H7 (cell line): ENCODE results near the gene LYZL4. TPM values are rescaled to one million over a fixed set of nuclear protein-coding genes. Genes with fewer than 3 reads are reported as not detected.

Experiments used
- DNase-seq: peaks from one replicate; pipeline ENCODE4 v3.0.0; 2012
- H3K27me3 ChIP-seq: 2 replicates; pipeline ENCODE4 v1.6.0; 2011; ENCODE audit warnings: mild to moderate bottlenecking, low read length; ENCODE audit not compliant: control insufficient read depth, insufficient read depth
- H3K36me3 ChIP-seq: replicated peaks from 2 replicates; pipeline ENCODE4 v1.5.1; 2011; ENCODE audit warnings: low read length; ENCODE audit not compliant: control insufficient read depth, insufficient read depth
- H3K4me3 ChIP-seq: 2 replicates; pipeline ENCODE4 v1.5.1; 2011; ENCODE audit warnings: low read depth, mild to moderate bottlenecking, control low read depth, low read length, moderate library complexity; ENCODE audit not compliant: insufficient read depth
- total RNA-seq: library from RNA; depleted of rRNA; stranded (reverse); fragments of >200 nt; shearing (Covaris generic); gene quantifications from 2 replicates; pipeline ENCODE4 v1.2.3, GENCODE V29; 2014; rRNA removed

Gene LYZL4
- not detected in 2 replicates for total RNA-seq

DNA sequence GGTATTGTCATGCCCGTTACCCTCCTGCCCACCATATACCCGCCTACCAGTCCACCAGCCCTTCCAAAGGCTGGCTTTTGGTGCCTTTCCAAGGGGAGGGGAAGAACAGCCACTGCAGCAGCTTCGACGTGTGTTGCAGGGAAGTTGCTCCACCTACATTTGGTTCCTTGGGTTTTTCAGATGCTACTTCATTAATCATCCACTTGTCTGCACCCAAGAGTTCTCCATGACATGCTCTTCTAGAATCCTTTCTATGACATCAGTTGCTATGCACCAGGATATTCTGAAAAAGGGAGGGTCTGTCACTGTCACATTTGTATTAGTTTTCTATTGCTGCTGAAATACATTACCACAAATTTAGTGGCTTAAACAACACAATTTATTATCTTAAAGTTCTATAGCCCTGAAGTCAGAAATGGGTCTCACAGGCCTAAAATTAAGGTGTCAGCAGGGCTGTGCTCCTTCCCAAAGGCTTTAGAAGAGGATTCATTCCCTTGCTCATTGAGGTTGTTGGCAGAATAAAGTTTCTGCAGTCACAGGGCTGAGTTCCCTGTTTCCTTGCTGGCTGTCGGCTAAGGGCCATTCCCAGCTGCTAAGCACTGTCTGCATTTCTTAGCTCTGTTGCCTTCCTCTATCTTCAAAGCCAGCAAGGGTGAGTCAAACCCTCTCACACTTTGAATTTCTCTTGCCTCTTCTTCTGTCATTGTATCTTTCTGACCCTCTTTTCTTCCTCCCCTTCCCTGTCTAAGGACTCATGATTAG is at the start of gene LYZL4:
Gene LYZL4, minus strand, starts transcription at position 241 of the 762 bp plus-strand sequence. CDS start 3,359 bp downstream, outside the sequence.
- H3K36me3 ChIP-seq = no peaks in the 10 kb centered on the region
- no peak for DNase-seq
- no peak within 1 kb of the TSS for H3K4me3 ChIP-seq
- H3K27me3 ChIP-seq = no peaks in the 10 kb centered on the region

- Histone ChIP-seq H3K36me3 (no peaks in the 10 kb centered on the region), H3K4me3 (no peak overlapping the region), H3K27me3 (no peaks in the 10 kb centered on the region)
- DNase-seq = no peak
Observed at GRCh38 chr3:42459151-42459550, 48.7 kb upstream of the LYZL4 start.

GRCh38 chr3:42456211-42456610 is 45.8 kb upstream of the LYZL4 start:
- DNase-seq = no peak
- Histone ChIP-seq H3K27me3 (no peaks in the 10 kb centered on the region), H3K4me3 (no peak overlapping the region), H3K36me3 (no peaks in the 10 kb centered on the region)

DNA sequence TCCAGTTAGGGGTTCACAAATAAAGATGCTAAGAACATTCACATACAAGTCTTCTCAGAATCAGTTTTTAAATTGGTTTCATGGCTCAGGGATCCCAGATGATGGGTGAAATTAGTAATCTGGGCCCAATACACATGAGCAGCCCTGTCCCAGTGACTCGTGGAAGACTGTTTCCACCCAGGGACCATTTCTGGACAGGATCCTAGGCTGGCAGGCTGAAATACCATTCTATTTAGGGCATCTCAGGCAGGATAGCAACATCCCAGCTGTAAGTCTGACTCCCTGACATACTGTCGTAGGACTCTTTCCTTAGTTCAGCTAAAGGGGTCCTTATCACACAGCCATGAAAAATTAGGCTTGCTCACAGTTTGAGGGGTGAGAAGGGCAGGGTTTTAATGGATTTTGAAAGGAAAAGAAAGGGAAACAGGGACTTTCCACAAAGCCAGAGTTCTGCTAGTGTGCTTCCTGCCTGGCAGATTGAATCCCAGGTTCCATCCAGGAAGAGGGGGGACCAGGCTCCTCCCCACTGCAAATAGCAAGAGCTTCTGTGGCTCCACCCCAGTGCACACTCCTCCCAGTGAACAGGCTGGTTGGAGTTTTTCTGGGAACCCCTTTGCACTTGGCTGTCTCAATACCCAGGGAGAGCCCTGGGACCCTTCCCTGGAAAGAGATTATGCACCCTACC is 41.3 kb upstream of the LYZL4 start:
- Histone ChIP-seq H3K27me3 (no peaks in the 10 kb centered on the region), H3K36me3 (no peaks in the 10 kb centered on the region), H3K4me3 (no peak overlapping the region)
- no peak for DNase-seq

DNA sequence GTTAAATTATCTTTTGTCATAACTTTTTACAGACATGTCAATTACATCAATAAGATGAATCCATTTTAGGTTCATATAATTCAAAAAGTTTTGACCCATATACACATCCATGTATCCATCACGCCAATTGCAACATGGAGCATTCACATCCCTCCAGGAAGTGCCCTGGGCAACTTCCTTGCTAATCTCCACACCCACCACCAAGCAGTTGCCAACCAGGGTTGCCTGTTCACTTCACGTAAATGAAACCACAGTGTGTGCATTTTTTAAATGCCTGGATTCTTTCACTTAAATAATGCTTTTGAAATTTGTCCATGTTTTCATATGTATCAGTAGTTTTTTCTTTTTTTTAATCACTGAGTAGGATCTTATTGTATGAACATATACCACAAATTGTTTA is 40.7 kb upstream of the LYZL4 start:
- no peaks in the 10 kb centered on the region for H3K27me3 ChIP-seq
- no peak overlapping the region for H3K4me3 ChIP-seq
- DNase-seq = no peak
- no peaks in the 10 kb centered on the region for H3K36me3 ChIP-seq

- H3K4me3 ChIP-seq = no peak overlapping the region
- DNase-seq = no peak
- no peaks in the 10 kb centered on the region for H3K27me3 ChIP-seq
- H3K36me3 ChIP-seq = no peaks in the 10 kb centered on the region
Observed at GRCh38 chr3:42450567-42450966, 40.2 kb upstream of the LYZL4 start.

DNA sequence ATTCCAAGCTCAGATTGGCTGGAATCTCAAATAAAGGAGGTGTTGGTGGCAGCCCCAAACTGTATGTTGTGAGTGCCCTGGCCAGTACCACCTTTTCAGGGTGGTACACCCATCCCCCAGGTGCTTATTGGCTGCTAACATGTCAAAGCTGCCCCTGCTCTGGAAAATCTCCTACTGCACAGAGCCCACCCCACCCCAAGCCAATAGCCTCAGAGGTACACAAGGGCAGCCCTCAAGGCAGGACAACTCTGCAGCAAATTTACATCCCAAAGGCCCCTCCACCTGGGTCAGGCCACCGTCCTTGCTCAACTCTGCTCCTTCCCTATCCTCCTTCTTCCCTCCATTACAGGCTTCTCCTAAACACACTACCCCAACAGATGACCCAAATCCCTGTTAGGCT is 37.1 kb upstream of the LYZL4 start:
- Histone ChIP-seq H3K4me3 (no peak overlapping the region), H3K36me3 (no peaks in the 10 kb centered on the region), H3K27me3 (no peaks in the 10 kb centered on the region)
- no peak for DNase-seq

DNA sequence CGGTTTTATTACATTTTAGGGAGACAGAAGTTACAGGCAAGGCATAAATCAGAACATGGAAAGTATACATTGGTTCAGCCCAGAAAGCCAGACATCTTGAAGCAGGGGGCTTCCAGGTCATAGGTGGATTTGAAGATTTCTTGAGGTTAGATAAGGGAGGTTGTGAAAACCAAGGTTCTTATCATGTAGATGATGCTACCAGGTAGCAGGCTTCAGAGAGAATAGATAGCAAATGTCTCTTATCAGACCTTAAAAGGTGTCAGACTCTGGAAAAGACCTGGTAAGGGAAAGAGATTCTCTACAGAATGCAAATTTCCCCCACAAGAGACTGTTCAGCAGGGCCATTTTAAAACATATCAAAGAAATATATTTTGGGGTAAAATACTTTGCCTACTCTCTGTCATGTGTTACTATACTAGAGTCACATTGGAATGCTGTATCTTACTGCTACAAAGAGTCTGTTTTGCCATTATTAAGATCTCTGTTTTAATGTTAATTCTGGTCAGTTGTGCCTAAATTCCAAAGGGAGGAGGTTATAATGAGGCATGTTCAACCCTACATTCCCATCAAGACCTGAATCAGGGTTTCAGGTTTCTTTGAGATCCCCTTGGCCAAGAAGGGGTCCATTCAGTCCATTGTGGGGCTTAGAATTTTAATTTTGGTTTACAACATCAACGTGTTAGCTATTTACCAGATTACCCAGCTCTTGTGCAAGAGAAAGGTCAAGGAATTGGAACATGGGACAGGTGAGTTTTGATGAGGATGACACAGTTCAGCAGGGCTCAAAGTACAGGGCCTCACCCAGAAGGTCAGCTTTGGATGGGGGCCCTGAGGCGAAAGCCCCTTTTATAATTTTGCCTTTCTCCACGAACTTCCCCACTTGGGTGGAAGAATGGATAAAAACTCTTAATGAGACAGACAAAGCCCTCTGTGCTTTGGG is 36.0 kb upstream of the LYZL4 start:
- no peak for DNase-seq
- H3K27me3 ChIP-seq = no peaks in the 10 kb centered on the region

DNA sequence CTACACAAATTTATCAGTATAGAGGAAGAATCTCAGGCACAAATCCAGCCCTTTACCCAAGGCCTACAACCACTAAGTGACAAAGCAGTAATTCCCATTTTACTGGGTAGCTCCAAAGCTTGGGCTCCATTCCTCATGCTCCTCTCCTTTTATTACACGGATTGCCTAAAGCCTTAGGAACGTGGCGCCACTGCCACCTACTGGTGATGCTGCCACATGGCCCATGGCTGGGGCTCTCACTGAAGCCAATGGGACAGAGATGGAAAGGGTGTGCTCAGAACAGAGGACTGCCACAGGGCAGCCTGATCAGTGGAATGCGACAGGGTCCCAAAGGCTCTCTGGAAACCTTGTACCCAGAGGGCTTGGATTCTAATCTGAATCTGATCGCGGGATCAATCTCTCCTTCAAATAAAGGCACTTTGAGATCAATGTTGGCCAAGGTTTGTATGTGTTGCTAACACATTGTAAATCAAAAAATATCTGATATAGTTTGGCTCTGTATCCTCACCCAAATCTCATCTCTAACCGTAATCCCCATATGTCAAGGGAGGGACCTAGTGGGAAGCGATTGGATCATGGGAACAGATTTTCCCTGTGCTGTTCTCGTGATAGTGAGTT is 33.5 kb upstream of the LYZL4 start:
- 0 out of 2 replicates have a peak, but pooled peaks cover 2% of the 10 kb centered on the region for H3K27me3 ChIP-seq

More for the DNA sequence above, 36.0 kb upstream of the LYZL4 start:
- Histone ChIP-seq H3K36me3 (no peaks in the 10 kb centered on the region), H3K4me3 (no peak overlapping the region)

DNA sequence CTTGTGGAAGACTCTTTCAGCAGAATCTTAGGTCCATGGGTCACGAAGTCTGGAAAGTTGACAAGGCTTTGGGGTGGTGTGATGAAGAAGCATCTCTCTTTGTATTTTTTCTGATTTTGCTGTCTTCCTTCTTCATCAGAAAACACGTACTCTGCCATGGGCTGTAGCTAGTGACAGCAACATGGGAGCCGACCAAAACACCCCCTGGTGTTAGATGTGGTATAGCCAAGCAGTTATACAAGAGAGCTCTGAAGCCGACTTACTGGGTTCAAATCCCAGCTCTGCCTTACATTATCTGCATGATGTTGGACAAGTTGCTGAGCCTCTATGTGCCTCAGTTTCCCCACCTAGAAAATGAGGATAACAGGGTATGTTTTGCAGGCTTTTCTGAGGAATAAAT is 32.9 kb upstream of the LYZL4 start:
- no peak for DNase-seq
- no peaks in the 10 kb centered on the region for H3K36me3 ChIP-seq
- H3K27me3 ChIP-seq = 0 out of 2 replicates have a peak, but pooled peaks cover 2% of the 10 kb centered on the region
- no peak overlapping the region for H3K4me3 ChIP-seq

More for the DNA sequence above, 33.5 kb upstream of the LYZL4 start:
- peak; percentile 84 for DNase-seq
- no peaks in the 10 kb centered on the region for H3K36me3 ChIP-seq
- H3K4me3 ChIP-seq = no peak overlapping the region

GRCh38 chr3:42442640-42443039 is 32.2 kb upstream of the LYZL4 start:
- 0 out of 2 replicates have a peak, but pooled peaks cover 2% of the 10 kb centered on the region for H3K27me3 ChIP-seq
- H3K36me3 ChIP-seq = no peaks in the 10 kb centered on the region
- no peak for DNase-seq
- no peak overlapping the region for H3K4me3 ChIP-seq

DNA sequence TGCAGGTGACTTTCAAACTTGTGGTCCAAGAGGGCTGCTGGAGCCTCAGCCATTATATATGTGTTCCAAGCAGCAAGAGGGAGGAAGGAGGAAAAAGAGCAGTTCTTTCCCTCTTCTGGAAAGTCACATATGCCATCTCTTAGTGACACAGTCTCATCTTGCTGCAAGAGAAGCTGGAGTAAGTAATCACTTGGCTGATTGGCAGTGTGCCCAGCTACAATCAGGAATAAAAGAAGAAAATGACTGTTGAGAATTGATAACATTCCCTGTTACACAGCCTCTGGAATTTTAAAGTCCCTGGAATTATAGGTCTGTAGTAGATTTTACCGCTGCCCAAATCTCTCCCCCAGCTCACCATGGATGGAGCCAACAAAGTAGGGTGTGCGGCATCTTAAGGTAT is 31.4 kb upstream of the LYZL4 start:
- DNase-seq = no peak
- H3K4me3 ChIP-seq = no peak overlapping the region
- H3K36me3 ChIP-seq = no peaks in the 10 kb centered on the region
- 0 out of 2 replicates have a peak, but pooled peaks cover 2% of the 10 kb centered on the region for H3K27me3 ChIP-seq

GRCh38 chr3:42440924-42441323 is 30.5 kb upstream of the LYZL4 start:
- H3K36me3 ChIP-seq = no peaks in the 10 kb centered on the region
- DNase-seq = peak; percentile 39
- H3K4me3 ChIP-seq = no peak overlapping the region
- 0 out of 2 replicates have a peak, but pooled peaks cover 2% of the 10 kb centered on the region for H3K27me3 ChIP-seq
